Upper lobe of left lung (tissue), 6 donors: ENCODE results near the gene TBRG1. TPM values are rescaled to one million over a fixed set of nuclear protein-coding genes. Genes with fewer than 3 reads are reported as not detected.
A peak's percentile ranks its signal among the peaks of the same experiment; 100 is the strongest.

Experiments used
- ATAC-seq, 2 donors: fragments of 200-7000 bp; cut with Tn5 transposase; one replicate each; pipeline ENCODE4 v1.9.1; 2022; ENCODE audit warnings: mild to moderate bottlenecking in 2 of 2, moderate library complexity in 2 of 2; ENCODE audit not compliant: low FRiP score in 2 of 2
- DNase-seq, 2 donors: peaks; one replicate each; pipeline ENCODE4 v3.0.0-alpha.2; 2019 to 2020
- H3K27ac ChIP-seq, 4 donors: fragments of 200-600 bp; sonication (generic); one replicate each; pipeline ENCODE4 v1.5.1; 2016 to 2019
- H3K27me3 ChIP-seq, 4 donors: fragments of 200-600 bp; sonication (generic); one replicate each; pipeline ENCODE4 v1.5.1; 2017 to 2019
- H3K36me3 ChIP-seq, 4 donors: fragments of 200-600 bp; sonication (generic); one replicate each; pipeline ENCODE4 v1.5.1; 2016 to 2019
- H3K4me1 ChIP-seq, 4 donors: fragments of 200-600 bp; sonication (generic); one replicate each; pipeline ENCODE4 v1.5.1; 2018 to 2019
- H3K4me3 ChIP-seq, 4 donors: fragments of 200-600 bp; sonication (generic); one replicate each; pipeline ENCODE4 v1.5.1; 2017 to 2019; ENCODE audit warnings: mild to moderate bottlenecking in 2 of 4, moderate library complexity in 1 of 4
- H3K9me3 ChIP-seq, 4 donors: fragments of 200-600 bp; sonication (generic); one replicate each; pipeline ENCODE4 v1.5.1; 2018 to 2019
- CTCF ChIP-seq, 6 experiments: fragments of 450-650 bp in 4 of 6; fragments of 200-600 bp in 2 of 6; sonication (generic) in 2 of 6; IDR thresholded peaks; one replicate each; pipeline ENCODE4 v1.5.1; 2016 to 2019; ENCODE audit warnings: antibody characterized with exemption in 6 of 6
- EP300 ChIP-seq, 4 donors: sonication (generic); formaldehyde crosslinking; IDR thresholded peaks; one replicate each; pipeline ENCODE4 v1.5.1; 2017; ENCODE audit warnings: antibody characterized with exemption in 4 of 4, control low read depth in 2 of 4
- POLR2A ChIP-seq, 4 donors: fragments of 450-650 bp; IDR thresholded peaks; one replicate each; pipeline ENCODE4 v1.5.1; 2016 to 2017; ENCODE audit warnings: antibody characterized with exemption in 4 of 4, mild to moderate bottlenecking in 2 of 4
- POLR2AphosphoS5 ChIP-seq, 2 donors: sonication (generic); formaldehyde crosslinking; IDR thresholded peaks; one replicate each; pipeline ENCODE4 v1.5.1; 2017; ENCODE audit warnings: antibody characterized with exemption in 2 of 2
- WGBS, 2 donors: methylation state at CpG; one replicate each; pipeline ENCODE4 v1.1.5; 2017 to 2018; 5-methylcytosine and 5-hydroxymethylcytosine counted together
- total RNA-seq, 6 donors: library from RNA; depleted of rRNA in 4 of 6; stranded (reverse); fragments of >200 nt in 4 of 6; gene quantifications; one replicate each; pipeline versions ENCODE4 v1.1.0 to v1.2.1, GENCODE V29; 2016 to 2021
- donor health status: DM: no; HTN: no; CAD: no; lungs with moderate emphysema.
- donor health status: DM: no; HTN: yes; CAD: no; lungs with severe emphysema.

Gene TBRG1
- total RNA-seq, 6 donors from 2014 or later: 42.3 to 66.6 (median 47.1) TPM

- no peak for DNase-seq
- ATAC-seq: peak in 1 of 2 donors; percentile 87
- WGBS, 2 donors: 40 to 46% methylated on average over 3 of the region's 3 CpGs
- no peak for TF ChIP-seq POLR2AphosphoS5 (IDR thresholded peaks at IDR 0.05)
- no peak for TF ChIP-seq POLR2A (IDR thresholded peaks at IDR 0.05)
- TF ChIP-seq CTCF (IDR thresholded peaks at IDR 0.05): no peak
- no peak for TF ChIP-seq EP300 (IDR thresholded peaks at IDR 0.05)
- Histone ChIP-seq H3K36me3 (peaks cover 0 to 14% (median 5%) of the 10 kb centered on the region in 4 donors), H3K4me3 (no peak overlapping the region), H3K4me1 (peaks cover 0 to 10% (median 5%) of the 10 kb centered on the region in 4 donors), H3K9me3 (no peaks in the 10 kb centered on the region), H3K27ac (no peak overlapping the region), H3K27me3 (no peaks in the 10 kb centered on the region)
Observed at GRCh38 chr11:124643605-124644425, 21.2 kb downstream of the TBRG1 start.

GRCh38 chr11:124644426-124645280, 22.0 kb downstream of the TBRG1 start:
- Histone ChIP-seq H3K4me1 (peaks cover 0 to 10% (median 5%) of the 10 kb centered on the region in 4 donors), H3K27me3 (no peaks in the 10 kb centered on the region), H3K9me3 (no peaks in the 10 kb centered on the region), H3K36me3 (peaks cover 0 to 9% (median 1%) of the 10 kb centered on the region in 4 donors), H3K4me3 (peak overlapping the region in 2 of 4 donors; percentile 5 to 19), H3K27ac (no peak overlapping the region)
- DNase-seq (peak in 1 of 2 donors; percentile 62), ATAC-seq (peak; percentile 92 to 94)
- TF ChIP-seq CTCF (IDR thresholded peaks at IDR 0.05) (peak; percentile 54 to 81 (median 76)), POLR2AphosphoS5 (IDR thresholded peaks at IDR 0.05) (no peak)
- WGBS, 2 donors: 21 to 24% methylated on average over 16 of the region's 16 CpGs

GRCh38 chr11:124646148-124646547, 23.5 kb downstream of the TBRG1 start:
- Histone ChIP-seq H3K27ac (no peak overlapping the region), H3K27me3 (no peaks in the 10 kb centered on the region), H3K4me1 (peaks cover 0 to 10% (median 5%) of the 10 kb centered on the region in 4 donors), H3K4me3 (no peak overlapping the region), H3K9me3 (no peaks in the 10 kb centered on the region), H3K36me3 (peaks cover 0 to 5% (median 0%) of the 10 kb centered on the region in 4 donors)
- ATAC-seq (no peak), DNase-seq (no peak)
- TF ChIP-seq POLR2AphosphoS5 (IDR thresholded peaks at IDR 0.05): no peak
- no peak for TF ChIP-seq EP300 (IDR thresholded peaks at IDR 0.05)
- TF ChIP-seq POLR2A (IDR thresholded peaks at IDR 0.05): no peak
- no peak for TF ChIP-seq CTCF (IDR thresholded peaks at IDR 0.05)
- 83 to 89% methylated on average over 3 of the region's 3 CpGs for WGBS, 2 donors

GRCh38 chr11:124648610-124649009, 25.9 kb downstream of the TBRG1 start:
- Histone ChIP-seq H3K4me1 (peaks cover 0 to 10% (median 5%) of the 10 kb centered on the region in 4 donors), H3K36me3 (peaks cover 0 to 5% (median 0%) of the 10 kb centered on the region in 4 donors)

More at GRCh38 chr11:124648610-124649009, 25.9 kb downstream of the TBRG1 start:
- no peak overlapping the region for H3K27ac ChIP-seq
- ATAC-seq (no peak), DNase-seq (no peak)
- no peaks in the 10 kb centered on the region for H3K9me3 ChIP-seq
- WGBS, 2 donors: 71 to 73% methylated on average over 6 of the region's 6 CpGs
- no peaks in the 10 kb centered on the region for H3K27me3 ChIP-seq
- H3K4me3 ChIP-seq: no peak overlapping the region
- TF ChIP-seq POLR2A (IDR thresholded peaks at IDR 0.05): no peak
- no peak for TF ChIP-seq CTCF (IDR thresholded peaks at IDR 0.05)
- TF ChIP-seq POLR2AphosphoS5 (IDR thresholded peaks at IDR 0.05): no peak
- no peak for TF ChIP-seq EP300 (IDR thresholded peaks at IDR 0.05)
